Stomach smooth muscle (tissue), 2 donors: ENCODE measurements around the gene LAMA5.

Experiments
- H3K27ac ChIP-seq: one replicate; pipeline ENCODE4 v1.7.0; 2013; ENCODE audit warnings: mild to moderate bottlenecking, low read length, inconsistent platforms
- H3K27me3 ChIP-seq, 2 donors: one replicate each; pipeline ENCODE4 v1.7.0; 2013; ENCODE audit warnings: low read length in 2 of 2; ENCODE audit not compliant: insufficient read depth in 2 of 2, control insufficient read depth in 1 of 2
- H3K36me3 ChIP-seq, 2 donors: one replicate each; pipeline ENCODE4 v1.7.0; 2013; ENCODE audit warnings: low read length in 2 of 2; ENCODE audit not compliant: control insufficient read depth in 2 of 2, insufficient read depth in 2 of 2
- H3K4me1 ChIP-seq: one replicate; pipeline ENCODE4 v1.7.0; 2013; ENCODE audit warnings: low read length; ENCODE audit not compliant: control insufficient read depth, insufficient read depth
- H3K4me3 ChIP-seq, 2 donors: one replicate each; pipeline ENCODE4 v1.7.0; 2013; ENCODE audit warnings: low read length in 2 of 2
- H3K9ac ChIP-seq, 2 donors: one replicate each; pipeline ENCODE4 v1.7.0; 2013; ENCODE audit warnings: low read length in 2 of 2, mild to moderate bottlenecking in 1 of 2
- H3K9me3 ChIP-seq, 2 donors: one replicate each; pipeline ENCODE4 v1.7.0; 2013; ENCODE audit warnings: low read length in 2 of 2; ENCODE audit not compliant: control insufficient read depth in 2 of 2
- donor health status: healthy.
- donor health status: Pancreatic carcinoma.

LAMA5 gene

DNA sequence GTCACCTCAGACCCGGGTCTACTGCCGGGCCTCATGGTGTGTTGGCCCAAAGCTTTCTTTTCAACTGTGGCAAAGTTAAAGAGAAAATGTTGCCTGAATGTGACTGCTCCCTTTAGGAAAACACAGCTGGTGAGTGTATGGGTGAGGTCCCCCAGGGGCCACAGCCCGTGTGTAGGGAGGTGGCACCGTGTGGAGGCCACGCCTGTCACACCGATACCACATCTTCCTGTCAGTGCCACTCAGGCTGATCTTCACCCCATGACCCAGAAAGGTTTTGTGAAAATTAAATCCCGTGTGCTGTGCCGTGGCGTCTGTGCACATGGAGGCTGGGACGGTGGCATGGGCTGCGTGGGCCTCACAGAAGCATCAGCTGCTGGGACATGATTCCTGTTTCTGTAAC, 75.0 kb downstream of the LAMA5 start:
- Histone ChIP-seq H3K27me3 (no peaks in the 10 kb centered on the region), H3K36me3 (peaks cover 21 to 49% of the 10 kb centered on the region in 2 donors), H3K4me3 (no peak overlapping the region), H3K9me3 (no peaks in the 10 kb centered on the region), H3K9ac (no peak overlapping the region), H3K4me1 (no peaks in the 10 kb centered on the region), H3K27ac (no peak overlapping the region)

DNA sequence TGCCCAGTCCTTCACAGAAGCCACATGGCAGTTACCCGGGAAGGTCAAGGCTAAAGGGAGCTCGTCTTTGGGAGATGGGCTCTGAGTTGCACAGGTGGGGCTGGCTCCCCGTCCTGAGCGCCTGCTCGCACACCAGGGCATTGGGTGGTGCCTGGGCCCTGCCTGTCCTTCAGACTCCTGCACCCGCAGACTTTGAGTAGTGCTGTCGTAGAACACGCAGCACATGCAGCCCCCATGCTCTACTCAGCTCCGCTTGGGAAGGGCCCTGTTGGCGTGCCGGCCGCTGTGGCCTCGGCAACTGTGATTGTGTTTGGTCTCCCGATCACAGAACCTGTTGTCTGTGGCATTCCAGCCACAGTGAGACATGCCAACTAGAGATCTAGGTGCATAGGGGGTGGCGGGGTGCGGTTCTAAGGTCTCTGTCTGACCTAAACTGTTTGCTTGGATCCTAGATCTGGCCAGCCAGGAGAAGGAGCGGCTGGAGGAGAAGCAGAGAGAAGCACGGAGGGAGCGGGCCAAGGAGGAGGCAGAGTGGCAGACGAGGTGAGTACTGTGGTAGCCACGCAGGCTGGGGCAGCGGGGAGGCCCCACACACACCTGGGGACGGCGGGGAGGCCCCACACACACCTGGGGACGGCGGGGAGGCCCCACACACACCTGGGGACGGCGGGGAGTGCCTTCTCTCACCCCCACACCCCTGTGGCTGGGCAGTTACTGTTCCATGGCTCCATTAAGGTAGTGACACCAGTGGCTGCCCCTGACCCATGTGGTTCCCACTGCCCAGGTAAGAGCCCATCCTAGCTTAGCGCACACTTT, 75.7 kb downstream of the LAMA5 start:
- no peaks in the 10 kb centered on the region for H3K27me3 ChIP-seq
- H3K27ac ChIP-seq: no peak overlapping the region
- no peaks in the 10 kb centered on the region for H3K9me3 ChIP-seq
- H3K4me3 ChIP-seq: no peak overlapping the region
- H3K36me3 ChIP-seq: peaks cover 21 to 50% of the 10 kb centered on the region in 2 donors
- H3K4me1 ChIP-seq: no peaks in the 10 kb centered on the region
- no peak overlapping the region for H3K9ac ChIP-seq

DNA sequence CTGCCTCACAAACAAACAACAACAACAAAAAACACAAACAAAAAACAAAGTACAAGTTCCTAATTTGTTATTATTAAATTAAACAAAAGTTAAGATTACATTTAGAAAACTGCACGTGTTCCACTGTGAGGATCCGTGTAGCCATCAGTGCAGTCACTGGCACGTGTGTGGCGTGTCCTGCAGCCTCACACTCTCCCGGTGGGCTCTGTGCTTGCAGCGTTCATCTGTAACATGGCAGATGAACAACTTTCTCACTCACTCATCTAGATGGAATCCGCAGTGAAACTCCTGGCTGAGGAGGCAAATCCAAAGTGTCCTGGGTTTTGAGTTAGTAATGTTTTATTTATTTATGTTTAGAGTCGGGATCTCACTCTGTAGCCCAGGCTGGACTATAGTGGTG, 77.2 kb downstream of the LAMA5 start:
- Histone ChIP-seq H3K27ac (no peak overlapping the region), H3K9ac (no peak overlapping the region), H3K9me3 (no peaks in the 10 kb centered on the region), H3K4me3 (no peak overlapping the region), H3K36me3 (peaks cover 19 to 48% of the 10 kb centered on the region in 2 donors), H3K27me3 (no peaks in the 10 kb centered on the region), H3K4me1 (no peaks in the 10 kb centered on the region)

- H3K4me1 ChIP-seq: no peaks in the 10 kb centered on the region
- peaks cover 19 to 42% of the 10 kb centered on the region in 2 donors for H3K36me3 ChIP-seq
- H3K27ac ChIP-seq: no peak overlapping the region
- no peaks in the 10 kb centered on the region for H3K9me3 ChIP-seq
- H3K9ac ChIP-seq: no peak overlapping the region
- H3K4me3 ChIP-seq: no peak overlapping the region
- H3K27me3 ChIP-seq: no peaks in the 10 kb centered on the region
These were observed 78.0 kb downstream of the LAMA5 start for GRCh38 chr20:62289131-62289530.

- Histone ChIP-seq H3K27ac (no peak overlapping the region), H3K27me3 (no peaks in the 10 kb centered on the region), H3K9me3 (no peaks in the 10 kb centered on the region), H3K4me3 (no peak overlapping the region), H3K4me1 (no peaks in the 10 kb centered on the region), H3K9ac (no peak overlapping the region), H3K36me3 (peaks cover 22 to 38% of the 10 kb centered on the region in 2 donors)
These were observed 78.5 kb downstream of the LAMA5 start for GRCh38 chr20:62288535-62289105.

DNA sequence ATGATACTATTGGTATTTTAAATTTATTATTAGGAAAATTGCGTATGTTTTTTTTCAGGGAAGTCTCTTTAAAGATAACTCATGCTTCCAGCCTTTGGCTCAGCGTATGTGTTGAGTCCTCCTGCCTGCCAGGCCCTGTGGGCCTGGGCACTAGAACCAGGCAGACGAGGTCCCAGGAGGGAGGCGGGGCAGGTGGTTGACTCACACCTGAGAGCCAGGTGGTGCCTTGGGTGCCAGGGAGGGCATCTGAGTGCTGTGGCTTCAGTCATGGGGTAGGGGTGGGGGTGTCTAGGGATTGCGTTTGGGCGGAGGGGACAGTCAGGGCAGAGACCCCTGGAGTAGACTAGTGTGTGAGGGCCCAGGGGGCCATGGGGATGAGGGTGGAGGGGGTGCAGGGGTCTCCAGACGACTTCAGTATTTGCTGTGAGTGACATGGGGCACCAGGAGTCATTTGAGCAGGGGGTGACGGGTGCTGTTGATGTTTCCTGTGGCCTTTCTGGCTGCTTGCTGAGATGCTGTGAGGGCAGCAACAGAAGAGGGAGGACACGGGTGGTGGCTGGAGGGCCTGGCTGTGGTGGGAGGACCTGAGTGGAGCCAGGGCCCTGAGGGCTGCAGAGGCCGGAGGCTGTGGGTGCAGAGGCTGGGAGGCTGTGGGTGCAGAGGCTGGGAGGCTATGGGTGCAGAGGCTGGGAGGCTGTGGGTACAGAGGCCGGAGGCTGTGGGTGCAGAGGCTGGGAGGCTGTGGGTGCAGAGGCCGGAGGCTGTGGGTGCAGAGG, 79.2 kb downstream of the LAMA5 start:
- H3K9me3 ChIP-seq: no peaks in the 10 kb centered on the region
- no peak overlapping the region for H3K27ac ChIP-seq
- H3K4me3 ChIP-seq: no peak overlapping the region
- no peak overlapping the region for H3K9ac ChIP-seq
- H3K4me1 ChIP-seq: no peaks in the 10 kb centered on the region
- peaks cover 21 to 43% of the 10 kb centered on the region in 2 donors for H3K36me3 ChIP-seq
- H3K27me3 ChIP-seq: no peaks in the 10 kb centered on the region

DNA sequence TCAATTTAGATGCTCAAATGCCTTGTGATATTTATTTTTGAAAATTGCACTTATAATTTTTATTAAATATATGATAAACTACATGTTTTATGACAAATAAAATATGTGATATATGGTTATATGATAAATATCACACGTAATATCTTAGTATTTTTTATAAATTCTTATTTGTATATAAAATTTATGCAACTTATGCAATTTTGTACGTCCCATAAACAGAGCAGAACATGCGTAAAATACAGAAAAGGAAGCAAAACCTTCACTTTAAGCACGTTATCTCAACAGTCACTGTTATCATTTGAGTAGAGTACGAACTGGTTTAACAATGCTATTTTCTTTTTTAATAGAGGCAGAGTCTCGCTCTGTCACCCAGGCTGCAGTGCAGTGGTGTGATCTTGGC, 80.0 kb downstream of the LAMA5 start:
- no peaks in the 10 kb centered on the region for H3K4me1 ChIP-seq
- H3K27me3 ChIP-seq: no peaks in the 10 kb centered on the region
- no peaks in the 10 kb centered on the region for H3K9me3 ChIP-seq
- no peak overlapping the region for H3K4me3 ChIP-seq
- H3K9ac ChIP-seq: no peak overlapping the region
- no peak overlapping the region for H3K27ac ChIP-seq
- H3K36me3 ChIP-seq: peaks cover 27 to 44% of the 10 kb centered on the region in 2 donors

GRCh38 chr20:62286493-62287064, 80.5 kb downstream of the LAMA5 start:
- H3K4me3 ChIP-seq: no peak overlapping the region
- no peaks in the 10 kb centered on the region for H3K4me1 ChIP-seq
- no peaks in the 10 kb centered on the region for H3K27me3 ChIP-seq
- H3K27ac ChIP-seq: no peak overlapping the region
- H3K36me3 ChIP-seq: peaks cover 29 to 47% of the 10 kb centered on the region in 2 donors
- H3K9me3 ChIP-seq: no peaks in the 10 kb centered on the region
- no peak overlapping the region for H3K9ac ChIP-seq

DNA sequence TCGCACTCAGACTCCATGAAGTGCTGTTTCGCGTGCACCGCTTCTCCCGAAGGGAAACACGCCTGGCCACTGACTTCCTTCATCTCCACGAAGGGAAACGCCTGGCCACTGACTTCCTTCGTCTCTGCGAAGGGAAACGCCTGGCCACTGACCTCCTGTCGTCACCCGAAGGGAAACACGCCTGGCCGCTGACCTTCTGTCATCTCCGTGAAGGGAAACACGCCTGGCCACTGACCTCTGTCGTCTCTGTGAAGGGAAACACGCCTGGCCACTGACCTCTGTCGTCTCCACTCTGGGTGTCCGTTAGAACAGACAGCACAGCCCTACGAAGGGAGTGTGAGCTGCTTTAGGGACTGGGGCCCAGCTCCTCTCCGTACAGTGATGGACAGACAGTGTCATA, 81.4 kb downstream of the LAMA5 start:
- H3K4me3 ChIP-seq: no peak overlapping the region
- H3K27me3 ChIP-seq: no peaks in the 10 kb centered on the region
- H3K4me1 ChIP-seq: no peaks in the 10 kb centered on the region
- no peak overlapping the region for H3K9ac ChIP-seq
- H3K9me3 ChIP-seq: no peaks in the 10 kb centered on the region
- peaks cover 34 to 48% of the 10 kb centered on the region in 2 donors for H3K36me3 ChIP-seq
- no peak overlapping the region for H3K27ac ChIP-seq

DNA sequence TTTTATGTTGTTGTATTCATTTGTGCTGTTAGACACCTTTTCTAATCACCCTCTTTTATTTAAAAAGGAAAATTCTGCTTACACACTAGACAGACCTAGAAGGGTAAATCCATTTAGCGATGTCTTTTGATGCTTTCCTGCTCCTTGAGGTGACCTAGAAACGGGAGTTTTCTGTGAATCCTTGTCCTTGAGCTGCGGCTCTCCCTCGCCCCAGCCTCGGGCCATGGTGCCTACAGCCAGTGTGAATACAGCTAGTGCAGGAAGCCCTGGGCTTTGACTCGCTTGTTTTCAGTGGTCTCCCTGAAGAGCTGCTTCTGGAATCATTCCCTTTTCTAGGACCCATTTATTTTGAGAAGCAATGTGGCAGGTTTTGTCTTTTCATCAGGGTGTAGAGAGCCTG, 82.0 kb downstream of the LAMA5 start:
- no peak overlapping the region for H3K27ac ChIP-seq

More for the DNA sequence above, 82.0 kb downstream of the LAMA5 start:
- Histone ChIP-seq H3K4me1 (no peaks in the 10 kb centered on the region), H3K27me3 (no peaks in the 10 kb centered on the region), H3K4me3 (no peak overlapping the region), H3K9me3 (no peaks in the 10 kb centered on the region), H3K36me3 (peaks cover 37 to 54% of the 10 kb centered on the region in 2 donors), H3K9ac (no peak overlapping the region)
